Measurements from ENCODE around the gene RAVER1. TPM values are rescaled to one million over a fixed set of nuclear protein-coding genes. Genes with fewer than 3 reads are reported as not detected.

RAVER1 gene
- total RNA-seq, 6 donors from 2014 or later = 17.8 to 49.9 (median 37.2) TPM

DNA sequence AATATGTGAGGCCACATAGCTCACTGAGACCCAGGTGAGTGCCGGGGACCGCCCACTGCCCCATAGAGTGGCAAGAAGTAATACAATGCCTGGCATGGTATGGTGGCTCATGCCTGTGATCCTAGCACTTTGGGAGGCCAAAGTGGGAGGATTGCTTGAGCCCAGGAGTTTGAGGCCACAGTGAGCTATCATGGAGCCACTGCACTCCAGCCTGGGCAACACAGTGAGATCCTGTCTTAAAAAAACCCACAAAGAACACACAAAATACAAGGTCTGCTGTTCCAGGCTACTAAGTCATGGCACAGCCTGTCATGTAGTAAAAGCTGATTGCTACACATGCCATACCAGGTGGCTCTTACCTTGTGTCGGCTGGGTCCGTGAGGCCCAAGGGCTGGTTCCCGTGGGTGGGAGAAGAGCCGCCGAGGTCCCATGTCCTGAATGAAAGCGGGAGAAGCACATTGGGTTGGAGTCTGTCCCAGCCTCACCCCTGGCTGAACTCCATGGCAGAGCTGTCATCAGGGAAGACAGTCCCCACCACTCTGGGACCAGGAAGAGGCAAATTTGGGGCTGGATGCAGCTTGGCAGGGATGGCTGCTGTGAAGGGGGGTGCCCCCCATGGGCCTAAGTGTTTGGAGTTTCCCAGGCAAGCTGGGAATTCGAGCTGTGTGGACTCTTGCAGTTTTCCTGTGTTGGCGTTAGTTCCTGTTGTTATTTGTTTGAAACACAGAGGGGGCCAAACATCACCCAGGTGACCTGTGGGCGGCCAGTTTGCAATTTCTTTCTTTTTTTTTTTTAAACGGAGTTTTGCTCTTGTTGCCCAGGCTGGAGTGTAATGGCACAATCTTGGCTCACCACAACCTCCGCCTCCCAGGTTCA is 14.3 kb downstream of the RAVER1 start:
- Histone ChIP-seq H3K36me3 (peaks cover 28 to 79% (median 68%) of the 10 kb centered on the region in 4 donors), H3K4me1 (peaks cover 9 to 20% (median 16%) of the 10 kb centered on the region in 4 donors), H3K27ac (no peak overlapping the region), H3K4me3 (no peak overlapping the region), H3K27me3 (no peaks in the 10 kb centered on the region), H3K9me3 (no peaks in the 10 kb centered on the region)
- no peak for DNase-seq
- 87 to 90% methylated on average over 8 to 13 of the region's 13 CpGs for WGBS, 2 donors
- TF ChIP-seq POLR2A (IDR thresholded peaks at IDR 0.05) = no peak
- no peak for TF ChIP-seq EP300 (IDR thresholded peaks at IDR 0.05)
- no peak for TF ChIP-seq POLR2AphosphoS5 (IDR thresholded peaks at IDR 0.05)
- no peak for ATAC-seq (ENCODE audit: low FRiP score in 2 of 2)

DNA sequence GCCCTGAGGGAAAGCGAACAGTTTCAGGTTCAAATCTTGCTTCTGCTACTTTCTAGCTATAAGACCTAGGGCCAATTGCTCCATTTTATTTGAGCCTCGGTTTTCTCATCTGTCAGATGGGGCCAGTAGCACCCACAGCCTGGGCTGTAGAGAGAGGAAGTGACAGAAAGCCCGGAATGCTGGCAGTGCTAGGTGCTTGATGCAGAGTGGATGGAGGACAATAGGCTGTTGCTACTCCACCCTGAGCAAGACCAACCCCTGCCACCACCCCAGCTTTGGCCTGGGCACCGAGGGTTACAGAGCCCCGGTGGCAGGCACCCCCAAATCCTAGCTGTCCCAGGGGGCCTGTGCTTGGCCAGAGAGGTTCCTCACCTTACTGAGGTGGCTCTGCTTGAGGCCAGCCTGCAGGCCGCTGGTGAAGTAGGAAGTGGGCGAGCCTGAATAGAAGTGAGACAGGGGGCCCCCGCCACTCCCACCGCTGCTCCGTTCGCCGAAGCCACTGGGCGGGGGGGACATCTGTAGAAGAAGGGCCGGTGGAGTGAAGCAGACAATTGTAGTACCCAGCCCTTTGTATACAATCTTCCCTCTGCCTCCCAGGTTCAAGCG is 15.4 kb downstream of the RAVER1 start:
- Histone ChIP-seq H3K4me1 (peaks cover 9 to 20% (median 16%) of the 10 kb centered on the region in 4 donors), H3K4me3 (no peak overlapping the region), H3K9me3 (no peaks in the 10 kb centered on the region), H3K27me3 (no peaks in the 10 kb centered on the region), H3K36me3 (peaks cover 27 to 69% (median 60%) of the 10 kb centered on the region in 4 donors), H3K27ac (no peak overlapping the region)
- ATAC-seq (ENCODE audit: low FRiP score in 2 of 2) (no peak), DNase-seq (peak in 1 of 2 donors; percentile 57)
- WGBS, 2 donors = 94 to 95% methylated on average over 11 to 15 of the region's 15 CpGs
- TF ChIP-seq EP300 (IDR thresholded peaks at IDR 0.05) (no peak), POLR2AphosphoS5 (IDR thresholded peaks at IDR 0.05) (no peak), POLR2A (IDR thresholded peaks at IDR 0.05) (no peak)
- TF ChIP-seq, protein P1, sequence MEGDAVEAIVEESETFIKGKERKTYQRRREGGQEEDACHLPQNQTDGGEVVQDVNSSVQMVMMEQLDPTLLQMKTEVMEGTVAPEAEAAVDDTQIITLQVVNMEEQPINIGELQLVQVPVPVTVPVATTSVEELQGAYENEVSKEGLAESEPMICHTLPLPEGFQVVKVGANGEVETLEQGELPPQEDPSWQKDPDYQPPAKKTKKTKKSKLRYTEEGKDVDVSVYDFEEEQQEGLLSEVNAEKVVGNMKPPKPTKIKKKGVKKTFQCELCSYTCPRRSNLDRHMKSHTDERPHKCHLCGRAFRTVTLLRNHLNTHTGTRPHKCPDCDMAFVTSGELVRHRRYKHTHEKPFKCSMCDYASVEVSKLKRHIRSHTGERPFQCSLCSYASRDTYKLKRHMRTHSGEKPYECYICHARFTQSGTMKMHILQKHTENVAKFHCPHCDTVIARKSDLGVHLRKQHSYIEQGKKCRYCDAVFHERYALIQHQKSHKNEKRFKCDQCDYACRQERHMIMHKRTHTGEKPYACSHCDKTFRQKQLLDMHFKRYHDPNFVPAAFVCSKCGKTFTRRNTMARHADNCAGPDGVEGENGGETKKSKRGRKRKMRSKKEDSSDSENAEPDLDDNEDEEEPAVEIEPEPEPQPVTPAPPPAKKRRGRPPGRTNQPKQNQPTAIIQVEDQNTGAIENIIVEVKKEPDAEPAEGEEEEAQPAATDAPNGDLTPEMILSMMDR (IDR thresholded peaks at IDR 0.05) = no peak

DNA sequence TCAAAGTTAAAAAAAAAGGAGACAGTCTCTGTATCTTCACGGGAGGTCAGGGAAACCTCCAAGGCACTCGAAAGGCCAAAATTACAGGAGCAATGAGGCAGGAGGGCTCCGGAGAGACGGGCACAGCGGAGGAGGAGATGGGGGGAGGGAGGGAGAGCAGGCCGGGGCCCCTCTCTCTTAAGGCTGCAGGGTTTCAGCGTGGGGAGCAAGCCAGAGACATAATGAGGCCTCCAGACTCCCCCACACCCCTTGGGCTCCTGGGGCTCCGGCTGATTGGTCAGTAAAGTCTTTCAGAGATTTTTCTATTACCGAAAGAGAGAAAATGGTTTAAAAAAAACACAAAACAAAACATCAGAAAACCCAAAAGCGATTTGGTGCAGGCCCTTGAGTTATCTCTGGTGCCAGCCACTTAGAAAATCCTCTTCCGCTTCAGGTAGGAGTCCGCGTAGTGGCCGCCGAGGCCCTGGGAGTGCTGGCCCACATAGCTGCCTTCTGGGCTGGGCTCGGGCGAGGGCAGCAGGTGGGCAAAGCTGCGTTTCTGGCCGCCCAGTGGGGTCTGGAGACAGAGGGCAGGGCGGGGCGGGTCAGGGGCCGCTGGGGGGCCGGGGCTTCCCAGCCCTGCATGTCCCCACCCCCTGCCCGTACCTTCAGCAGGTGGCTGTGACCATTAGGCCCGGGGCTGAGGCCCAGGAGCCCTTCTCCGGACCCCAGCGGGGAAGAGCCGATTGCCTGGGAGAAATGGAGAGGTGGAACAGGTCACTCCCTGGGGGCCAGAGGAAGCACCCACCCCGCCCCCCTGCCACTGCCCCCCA is 16.1 kb downstream of the RAVER1 start:
- Histone ChIP-seq H3K4me1 (peaks cover 9 to 20% (median 16%) of the 10 kb centered on the region in 4 donors), H3K27me3 (no peaks in the 10 kb centered on the region), H3K27ac (no peak overlapping the region), H3K36me3 (peaks cover 21 to 62% (median 53%) of the 10 kb centered on the region in 4 donors), H3K9me3 (no peaks in the 10 kb centered on the region), H3K4me3 (no peak overlapping the region)
- 83 to 88% methylated on average over 18 to 19 of the region's 29 CpGs for WGBS, 2 donors
- TF ChIP-seq POLR2A (IDR thresholded peaks at IDR 0.05) = no peak
- no peak for TF ChIP-seq POLR2AphosphoS5 (IDR thresholded peaks at IDR 0.05)
- TF ChIP-seq EP300 (IDR thresholded peaks at IDR 0.05) = no peak
- TF ChIP-seq, protein P1 (IDR thresholded peaks at IDR 0.05) = no peak
- DNase-seq = peak in 1 of 2 donors; percentile 73
- ATAC-seq (ENCODE audit: low FRiP score in 2 of 2) = no peak

DNA sequence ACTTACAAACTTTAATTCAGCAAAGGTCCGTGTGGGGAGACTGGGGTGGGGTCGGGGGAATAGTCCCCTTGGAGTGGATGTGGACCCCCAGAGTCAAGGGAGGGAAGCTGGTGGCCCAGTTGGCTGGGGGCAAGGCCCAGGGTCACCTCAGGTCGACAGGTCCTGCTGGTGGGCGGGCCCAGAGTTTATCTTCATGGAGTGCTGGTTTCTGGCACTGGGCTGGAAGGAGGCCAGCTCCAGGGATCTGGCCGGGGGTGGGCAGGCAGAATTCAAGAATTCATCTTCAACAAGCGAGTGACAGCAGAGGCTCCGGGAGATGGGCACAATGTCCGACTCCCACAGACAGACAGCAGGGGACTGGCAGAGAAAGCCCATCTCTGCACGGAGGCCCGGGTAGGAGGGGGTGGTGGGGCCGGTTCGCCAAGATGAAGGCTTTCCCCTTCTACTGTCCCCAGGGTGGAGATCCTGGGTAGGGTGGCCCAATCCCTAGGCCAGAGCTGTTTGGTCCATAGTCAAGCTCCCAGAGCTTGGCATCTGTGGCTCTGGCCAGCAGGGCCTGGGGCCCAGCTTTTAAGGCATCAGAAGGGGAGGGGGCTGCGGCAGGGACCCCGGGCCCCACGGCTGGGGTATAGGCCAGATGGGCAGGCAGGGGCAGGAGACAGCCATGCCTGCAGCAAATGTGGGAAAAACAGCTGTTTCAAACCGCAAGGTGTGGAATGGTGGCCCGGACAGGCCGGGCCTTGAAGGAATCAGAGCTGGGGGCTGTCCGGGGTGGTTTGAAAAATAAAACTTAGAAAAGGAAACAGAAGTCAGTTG is 16.9 kb downstream of the RAVER1 start:
- Histone ChIP-seq H3K27me3 (no peaks in the 10 kb centered on the region), H3K4me1 (peaks cover 9 to 20% (median 16%) of the 10 kb centered on the region in 4 donors), H3K36me3 (peaks cover 17 to 54% (median 45%) of the 10 kb centered on the region in 4 donors), H3K9me3 (no peaks in the 10 kb centered on the region), H3K4me3 (peak overlapping the region in 3 of 4 donors; percentile 84 to 90 (median 87)), H3K27ac (peak overlapping the region in 3 of 4 donors; percentile 10 to 78 (median 50))
- 73 to 76% methylated on average over 11 to 19 of the region's 19 CpGs for WGBS, 2 donors
- no peak for TF ChIP-seq EP300 (IDR thresholded peaks at IDR 0.05)
- DNase-seq = no peak
- no peak for ATAC-seq (ENCODE audit: low FRiP score in 2 of 2)
